SK-N-SH (cell line): ENCODE measurements around the gene ACACB. TPM values are rescaled to one million over a fixed set of nuclear protein-coding genes. Genes with fewer than 3 reads are reported as not detected.

Source experiments
- CTCF ChIA-PET: fragments of 300-600, 350-600 bp; formaldehyde crosslinking; extraction: SDS; loops from one replicate; lab custom pipeline; 2021; lab: Yijun Ruan, JAX
- POLR2A ChIA-PET: fragments of 350-600 bp; sonication (Branson Sonifier 250); formaldehyde crosslinking; extraction: SDS; loops from one replicate; lab custom pipeline; 2020; ENCODE audit warnings: antibody characterized with exemption, inconsistent platforms; lab: Yijun Ruan, JAX
- DNase-seq: peaks from one replicate; pipeline ENCODE4 v3.0.0; 2012
- H2AFZ ChIP-seq: fragments of 200-600 bp; sonication (generic); 2 replicates; pipeline ENCODE4 v1.8.1; 2016; ENCODE audit warnings: antibody characterized with exemption, mild to moderate bottlenecking, low read depth
- H3F3A ChIP-seq: fragments of 200-600 bp; sonication (generic); replicated peaks from 2 replicates; pipeline ENCODE3; 2016; ENCODE audit warnings: antibody characterized with exemption, mild to moderate bottlenecking; ENCODE audit not compliant: insufficient read depth
- H3K27ac ChIP-seq, 2 experiments: fragments of 200-500 bp in 1 of 2; fragments of 200-600 bp in 1 of 2; sonication (Bioruptor generic) in 1 of 2; sonication (generic), shearing (Covaris generic) in 1 of 2; 2 replicates each; pipeline versions ENCODE4 v1.5.1 to v1.6.1; 2014 to 2016; ENCODE audit warnings: low read depth in 2 of 2, inconsistent platforms in 1 of 2, low read length in 1 of 2, mild to moderate bottlenecking in 1 of 2, mixed read lengths in 1 of 2
- H3K27me3 ChIP-seq: fragments of 200-600 bp; sonication (generic), shearing (Covaris generic); 2 replicates; pipeline ENCODE4 v1.6.1; 2016; ENCODE audit warnings: mixed run types; ENCODE audit not compliant: insufficient read depth
- H3K36me3 ChIP-seq, 2 experiments: fragments of 200-500 bp in 1 of 2; fragments of 200-600 bp in 1 of 2; sonication (Bioruptor generic) in 1 of 2; sonication (generic) in 1 of 2; replicated peaks in 1 of 2; 2 replicates each; pipeline versions ENCODE3 to v1.5.1; 2014 to 2016; ENCODE audit warnings: low read length in 1 of 2, mild to moderate bottlenecking in 1 of 2; ENCODE audit not compliant: insufficient read depth in 2 of 2, control insufficient read depth in 1 of 2
- H3K4me1 ChIP-seq, 2 experiments: fragments of 200-500 bp in 1 of 2; fragments of 200-600 bp in 1 of 2; sonication (Bioruptor generic) in 1 of 2; sonication (generic), shearing (Covaris generic) in 1 of 2; 2 replicates each; pipeline versions ENCODE4 v1.5.1 to v1.6.1; 2014 to 2016; ENCODE audit warnings: low read depth in 1 of 2, low read length in 1 of 2, mixed run types in 1 of 2; ENCODE audit not compliant: insufficient read depth in 2 of 2, control insufficient read depth in 1 of 2
- H3K4me2 ChIP-seq: fragments of 200-600 bp; sonication (generic), shearing (Covaris generic); 2 replicates; pipeline ENCODE4 v1.6.1; 2017; ENCODE audit warnings: mixed run types
- H3K4me3 ChIP-seq, 2 experiments: fragments of 200-500 bp in 1 of 2; fragments of 200-600 bp in 1 of 2; sonication (Bioruptor generic) in 1 of 2; sonication (generic), shearing (Covaris generic) in 1 of 2; 2 replicates each; pipeline versions ENCODE4 v1.5.1 to v1.8.1; 2014 to 2016; ENCODE audit warnings: low read depth in 2 of 2, inconsistent platforms in 1 of 2, low read length in 1 of 2, mild to moderate bottlenecking in 1 of 2, mixed read lengths in 1 of 2, moderate library complexity in 1 of 2
- H3K79me2 ChIP-seq: fragments of 200-600 bp; sonication (generic); 2 replicates; pipeline ENCODE4 v1.8.1; 2017; ENCODE audit warnings: mild to moderate bottlenecking; ENCODE audit not compliant: insufficient read depth
- H3K9ac ChIP-seq: fragments of 200-600 bp; sonication (generic); 2 replicates; pipeline ENCODE4 v1.6.1; 2017; ENCODE audit warnings: mixed run types
- H3K9me2 ChIP-seq: fragments of 200-600 bp; sonication (generic); 2 replicates; pipeline ENCODE4 v1.6.1; 2017; ENCODE audit warnings: mixed run types
- H3K9me3 ChIP-seq: fragments of 200-600 bp; sonication (generic); 2 replicates; pipeline ENCODE4 v1.6.1; 2017; ENCODE audit warnings: mixed run types, mild to moderate bottlenecking, moderate library complexity
- H4K20me1 ChIP-seq: fragments of 200-600 bp; sonication (generic); 2 replicates; pipeline ENCODE4 v1.6.1; 2017; ENCODE audit warnings: mild to moderate bottlenecking, mixed run types; ENCODE audit not compliant: insufficient read depth
- CHD2 ChIP-seq: fragments of 150-350 bp; IDR thresholded peaks from 2 replicates; pipeline ENCODE4 v1.6.1; 2018; ENCODE audit warnings: low read length; ENCODE audit not compliant: partially characterized antibody
- FOXM1 ChIP-seq: IDR thresholded peaks from 2 replicates; pipeline ENCODE4 v1.4.0; 2012; ENCODE audit warnings: low read depth, mild to moderate bottlenecking
- GABPA ChIP-seq: IDR thresholded peaks from 2 replicates; pipeline ENCODE4 v1.4.0; 2012; ENCODE audit warnings: low read depth, mild to moderate bottlenecking
- JUND ChIP-seq: IDR thresholded peaks from 2 replicates; pipeline ENCODE4 v1.4.0; 2012
- NRF1 ChIP-seq: IDR thresholded peaks from 2 replicates; pipeline ENCODE4 v1.6.1; 2012; ENCODE audit warnings: low read depth, mild to moderate bottlenecking, low read length
- POLR2AphosphoS5 ChIP-seq: IDR thresholded peaks from 2 replicates; pipeline ENCODE4 v1.6.1; 2012; ENCODE audit warnings: low read depth, low read length
- RFX5 ChIP-seq: IDR thresholded peaks from 2 replicates; pipeline ENCODE4 v1.6.1; 2012; ENCODE audit warnings: mild to moderate bottlenecking, improper control_type of control experiment, low read length
- SIN3A ChIP-seq: IDR thresholded peaks from 2 replicates; pipeline ENCODE4 v1.6.1; 2012; ENCODE audit warnings: low read depth, mild to moderate bottlenecking, low read length, moderate library complexity, borderline replicate concordance
- SMC3 ChIP-seq: IDR thresholded peaks from 2 replicates; pipeline ENCODE4 v1.6.1; 2012; ENCODE audit warnings: low read depth, low read length, improper control_type of control experiment
- TAF1 ChIP-seq: IDR thresholded peaks from 2 replicates; pipeline ENCODE4 v1.6.1; 2012; ENCODE audit warnings: low read depth, mild to moderate bottlenecking, low read length, moderate library complexity, borderline replicate concordance
- TCF12 ChIP-seq: IDR thresholded peaks from 2 replicates; pipeline ENCODE4 v1.4.0; 2012
- YY1 ChIP-seq: IDR thresholded peaks from 2 replicates; pipeline ENCODE4 v1.4.0; 2012; ENCODE audit warnings: low read depth, mild to moderate bottlenecking
- WGBS: methylation state at CpG from one replicate; pipeline ENCODE4 v1.1.6; 2017; ENCODE audit warnings: low lambda C conversion rate; 5-methylcytosine and 5-hydroxymethylcytosine counted together
- polyA plus RNA-seq, 3 experiments: library from polyadenylated mRNA; depleted of rRNA; stranded (reverse); fragments of >200 nt; gene quantifications; 2 replicates each; pipeline ENCODE4 v1.2.3, GENCODE V29; 2012
- TF ChIP-seq, protein P1 (sequence below): fragments of 150-350 bp; IDR thresholded peaks from 2 replicates; pipeline ENCODE4 v1.6.1; 2016; ENCODE audit warnings: mild to moderate bottlenecking, low read depth, low read length
- TF ChIP-seq, protein P2 (sequence below): IDR thresholded peaks from 2 replicates; pipeline ENCODE4 v1.4.0; 2012; ENCODE audit warnings: low read depth, borderline replicate concordance
- TF ChIP-seq, protein P3 (sequence below): IDR thresholded peaks from 2 replicates; pipeline ENCODE4 v1.4.0; 2012; ENCODE audit warnings: low read depth, borderline replicate concordance
- TF ChIP-seq, protein P4 (sequence below): IDR thresholded peaks from 2 replicates; pipeline ENCODE4 v1.4.0; 2012; ENCODE audit warnings: low read depth

The ACACB gene
- polyA plus RNA-seq, 1 of the 3 experiments (the other 2 are of a cell fraction): 6.1 TPM

DNA sequence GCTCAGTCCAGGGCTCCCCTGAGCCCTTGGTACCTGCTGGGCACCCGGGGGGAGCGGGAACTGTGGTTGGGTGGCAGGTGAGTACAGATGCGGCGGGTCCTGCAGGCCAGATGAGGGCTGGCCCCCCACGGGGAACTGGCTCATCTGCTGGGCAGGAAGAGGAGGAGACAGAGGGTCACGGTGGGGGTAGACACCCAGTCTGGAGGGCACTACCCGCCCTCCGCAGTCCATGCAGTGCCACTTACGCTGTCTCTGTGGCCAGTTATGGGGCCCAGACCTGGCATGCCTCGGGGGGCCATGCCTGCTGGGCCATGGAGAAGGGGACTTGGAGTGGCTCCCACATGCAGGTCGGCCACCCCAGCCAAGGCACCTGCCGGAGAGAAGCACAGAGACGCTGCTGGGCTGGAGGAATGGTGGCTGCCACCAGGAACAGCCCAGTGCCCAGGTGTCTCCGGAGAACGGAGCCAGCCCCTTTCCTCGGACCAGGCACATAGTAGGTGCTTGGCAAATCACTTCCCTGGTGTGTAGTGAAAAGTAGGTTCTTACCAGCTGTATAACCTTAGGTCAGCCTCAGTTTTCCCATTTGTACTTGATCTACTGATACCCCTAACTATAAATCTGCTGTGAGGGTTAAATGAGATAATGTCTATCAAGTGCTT is 171.6 kb downstream of the ACACB start:
- H3K27me3 ChIP-seq: no peaks in the 10 kb centered on the region
- TF ChIP-seq GABPA (no peak), SIN3A (no peak), TCF12 (no peak), TAF1 (no peak), NRF1 (no peak), POLR2AphosphoS5 (no peak), YY1 (no peak), FOXM1 (no peak), JUND (no peak), CHD2 (no peak), RFX5 (no peak), SMC3 (no peak)
- TF ChIP-seq, protein P1, sequence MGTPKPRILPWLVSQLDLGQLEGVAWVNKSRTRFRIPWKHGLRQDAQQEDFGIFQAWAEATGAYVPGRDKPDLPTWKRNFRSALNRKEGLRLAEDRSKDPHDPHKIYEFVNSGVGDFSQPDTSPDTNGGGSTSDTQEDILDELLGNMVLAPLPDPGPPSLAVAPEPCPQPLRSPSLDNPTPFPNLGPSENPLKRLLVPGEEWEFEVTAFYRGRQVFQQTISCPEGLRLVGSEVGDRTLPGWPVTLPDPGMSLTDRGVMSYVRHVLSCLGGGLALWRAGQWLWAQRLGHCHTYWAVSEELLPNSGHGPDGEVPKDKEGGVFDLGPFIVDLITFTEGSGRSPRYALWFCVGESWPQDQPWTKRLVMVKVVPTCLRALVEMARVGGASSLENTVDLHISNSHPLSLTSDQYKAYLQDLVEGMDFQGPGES: no peak
- TF ChIP-seq, protein P2, sequence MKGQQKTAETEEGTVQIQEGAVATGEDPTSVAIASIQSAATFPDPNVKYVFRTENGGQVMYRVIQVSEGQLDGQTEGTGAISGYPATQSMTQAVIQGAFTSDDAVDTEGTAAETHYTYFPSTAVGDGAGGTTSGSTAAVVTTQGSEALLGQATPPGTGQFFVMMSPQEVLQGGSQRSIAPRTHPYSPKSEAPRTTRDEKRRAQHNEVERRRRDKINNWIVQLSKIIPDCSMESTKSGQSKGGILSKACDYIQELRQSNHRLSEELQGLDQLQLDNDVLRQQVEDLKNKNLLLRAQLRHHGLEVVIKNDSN: no peak
- TF ChIP-seq, protein P3, sequence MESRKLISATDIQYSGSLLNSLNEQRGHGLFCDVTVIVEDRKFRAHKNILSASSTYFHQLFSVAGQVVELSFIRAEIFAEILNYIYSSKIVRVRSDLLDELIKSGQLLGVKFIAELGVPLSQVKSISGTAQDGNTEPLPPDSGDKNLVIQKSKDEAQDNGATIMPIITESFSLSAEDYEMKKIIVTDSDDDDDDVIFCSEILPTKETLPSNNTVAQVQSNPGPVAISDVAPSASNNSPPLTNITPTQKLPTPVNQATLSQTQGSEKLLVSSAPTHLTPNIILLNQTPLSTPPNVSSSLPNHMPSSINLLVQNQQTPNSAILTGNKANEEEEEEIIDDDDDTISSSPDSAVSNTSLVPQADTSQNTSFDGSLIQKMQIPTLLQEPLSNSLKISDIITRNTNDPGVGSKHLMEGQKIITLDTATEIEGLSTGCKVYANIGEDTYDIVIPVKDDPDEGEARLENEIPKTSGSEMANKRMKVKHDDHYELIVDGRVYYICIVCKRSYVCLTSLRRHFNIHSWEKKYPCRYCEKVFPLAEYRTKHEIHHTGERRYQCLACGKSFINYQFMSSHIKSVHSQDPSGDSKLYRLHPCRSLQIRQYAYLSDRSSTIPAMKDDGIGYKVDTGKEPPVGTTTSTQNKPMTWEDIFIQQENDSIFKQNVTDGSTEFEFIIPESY: no peak
- TF ChIP-seq, protein P4, sequence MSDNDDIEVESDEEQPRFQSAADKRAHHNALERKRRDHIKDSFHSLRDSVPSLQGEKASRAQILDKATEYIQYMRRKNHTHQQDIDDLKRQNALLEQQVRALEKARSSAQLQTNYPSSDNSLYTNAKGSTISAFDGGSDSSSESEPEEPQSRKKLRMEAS: no peak
- TF ChIP-seq, all 33 proteins: peak for 0
- no peaks in the 10 kb centered on the region for H3K36me3 ChIP-seq
- no peaks in the 10 kb centered on the region for H4K20me1 ChIP-seq
- peaks cover 0 to 22% of the 10 kb centered on the region in 2 experiments; a peak in 1 of 4 replicates for H3K4me1 ChIP-seq
- no peak overlapping the region for H3K4me2 ChIP-seq
- no peak for DNase-seq
- no peak overlapping the region for H3K9ac ChIP-seq
- H3K9me2 ChIP-seq: no peaks in the 10 kb centered on the region
- H3F3A ChIP-seq: no peaks in the 10 kb centered on the region
- ChIA-PET POLR2A (no interaction called here), CTCF (no interaction called here)
- no peak overlapping the region for H3K4me3 ChIP-seq
- WGBS: 74% methylated on average over 13 of the region's 16 CpGs
- no peaks in the 10 kb centered on the region for H3K9me3 ChIP-seq
- H3K79me2 ChIP-seq: no peaks in the 10 kb centered on the region
- no peak overlapping the region for H3K27ac ChIP-seq
- H2AFZ ChIP-seq: no peak overlapping the region
